SK-N-SH (cell line): ENCODE results near the gene NUDT7. TPM values are rescaled to one million over a fixed set of nuclear protein-coding genes. Genes with fewer than 3 reads are reported as not detected.

ENCODE experiments used
- CTCF ChIA-PET: fragments of 300-600, 350-600 bp; formaldehyde crosslinking; extraction: SDS; loops from one replicate; lab custom pipeline; 2021; lab: Yijun Ruan, JAX
- POLR2A ChIA-PET: fragments of 350-600 bp; sonication (Branson Sonifier 250); formaldehyde crosslinking; extraction: SDS; loops from one replicate; lab custom pipeline; 2020; ENCODE audit warnings: antibody characterized with exemption, inconsistent platforms; lab: Yijun Ruan, JAX
- DNase-seq: peaks from one replicate; pipeline ENCODE4 v3.0.0; 2012
- H2AFZ ChIP-seq: fragments of 200-600 bp; sonication (generic); 2 replicates; pipeline ENCODE4 v1.8.1; 2016; ENCODE audit warnings: antibody characterized with exemption, mild to moderate bottlenecking, low read depth
- H3F3A ChIP-seq: fragments of 200-600 bp; sonication (generic); replicated peaks from 2 replicates; pipeline ENCODE3; 2016; ENCODE audit warnings: antibody characterized with exemption, mild to moderate bottlenecking; ENCODE audit not compliant: insufficient read depth
- H3K27ac ChIP-seq, 2 experiments: fragments of 200-500 bp in 1 of 2; fragments of 200-600 bp in 1 of 2; sonication (Bioruptor generic) in 1 of 2; sonication (generic), shearing (Covaris generic) in 1 of 2; 2 replicates each; pipeline versions ENCODE4 v1.5.1 to v1.6.1; 2014 to 2016; ENCODE audit warnings: low read depth in 2 of 2, inconsistent platforms in 1 of 2, low read length in 1 of 2, mild to moderate bottlenecking in 1 of 2, mixed read lengths in 1 of 2
- H3K27me3 ChIP-seq: fragments of 200-600 bp; sonication (generic), shearing (Covaris generic); 2 replicates; pipeline ENCODE4 v1.6.1; 2016; ENCODE audit warnings: mixed run types; ENCODE audit not compliant: insufficient read depth
- H3K36me3 ChIP-seq, 2 experiments: fragments of 200-500 bp in 1 of 2; fragments of 200-600 bp in 1 of 2; sonication (Bioruptor generic) in 1 of 2; sonication (generic) in 1 of 2; replicated peaks in 1 of 2; 2 replicates each; pipeline versions ENCODE3 to v1.5.1; 2014 to 2016; ENCODE audit warnings: low read length in 1 of 2, mild to moderate bottlenecking in 1 of 2; ENCODE audit not compliant: insufficient read depth in 2 of 2, control insufficient read depth in 1 of 2
- H3K4me1 ChIP-seq, 2 experiments: fragments of 200-500 bp in 1 of 2; fragments of 200-600 bp in 1 of 2; sonication (Bioruptor generic) in 1 of 2; sonication (generic), shearing (Covaris generic) in 1 of 2; 2 replicates each; pipeline versions ENCODE4 v1.5.1 to v1.6.1; 2014 to 2016; ENCODE audit warnings: low read depth in 1 of 2, low read length in 1 of 2, mixed run types in 1 of 2; ENCODE audit not compliant: insufficient read depth in 2 of 2, control insufficient read depth in 1 of 2
- H3K4me2 ChIP-seq: fragments of 200-600 bp; sonication (generic), shearing (Covaris generic); 2 replicates; pipeline ENCODE4 v1.6.1; 2017; ENCODE audit warnings: mixed run types
- H3K4me3 ChIP-seq, 2 experiments: fragments of 200-500 bp in 1 of 2; fragments of 200-600 bp in 1 of 2; sonication (Bioruptor generic) in 1 of 2; sonication (generic), shearing (Covaris generic) in 1 of 2; 2 replicates each; pipeline versions ENCODE4 v1.5.1 to v1.8.1; 2014 to 2016; ENCODE audit warnings: low read depth in 2 of 2, inconsistent platforms in 1 of 2, low read length in 1 of 2, mild to moderate bottlenecking in 1 of 2, mixed read lengths in 1 of 2, moderate library complexity in 1 of 2
- H3K79me2 ChIP-seq: fragments of 200-600 bp; sonication (generic); 2 replicates; pipeline ENCODE4 v1.8.1; 2017; ENCODE audit warnings: mild to moderate bottlenecking; ENCODE audit not compliant: insufficient read depth
- H3K9ac ChIP-seq: fragments of 200-600 bp; sonication (generic); 2 replicates; pipeline ENCODE4 v1.6.1; 2017; ENCODE audit warnings: mixed run types
- H3K9me2 ChIP-seq: fragments of 200-600 bp; sonication (generic); 2 replicates; pipeline ENCODE4 v1.6.1; 2017; ENCODE audit warnings: mixed run types
- H3K9me3 ChIP-seq: fragments of 200-600 bp; sonication (generic); 2 replicates; pipeline ENCODE4 v1.6.1; 2017; ENCODE audit warnings: mixed run types, mild to moderate bottlenecking, moderate library complexity
- H4K20me1 ChIP-seq: fragments of 200-600 bp; sonication (generic); 2 replicates; pipeline ENCODE4 v1.6.1; 2017; ENCODE audit warnings: mild to moderate bottlenecking, mixed run types; ENCODE audit not compliant: insufficient read depth
- CHD2 ChIP-seq: fragments of 150-350 bp; IDR thresholded peaks from 2 replicates; pipeline ENCODE4 v1.6.1; 2018; ENCODE audit warnings: low read length; ENCODE audit not compliant: partially characterized antibody
- CTCF ChIP-seq: fragments of 200-600 bp; sonication (generic); IDR thresholded peaks from 2 replicates; pipeline ENCODE4 v1.6.1; 2017; ENCODE audit warnings: antibody characterized with exemption, mild to moderate bottlenecking, moderate library complexity
- EZH2phosphoT487 ChIP-seq: fragments of 200-600 bp; sonication (generic); IDR thresholded peaks from 2 replicates; pipeline ENCODE4 v1.6.1; 2017; ENCODE audit warnings: low read depth, mixed run types, mild to moderate bottlenecking, antibody characterized with exemption, moderate library complexity, borderline replicate concordance
- FOXJ3 ChIP-seq: sonication (generic); formaldehyde crosslinking; IDR thresholded peaks from 2 replicates; pipeline ENCODE4 v1.5.1; 2020; ENCODE audit warnings: mild to moderate bottlenecking, missing genetic modification reagents
- GABPA ChIP-seq: IDR thresholded peaks from 2 replicates; pipeline ENCODE4 v1.4.0; 2012; ENCODE audit warnings: low read depth, mild to moderate bottlenecking
- GATA2 ChIP-seq: sonication (generic); formaldehyde crosslinking; IDR thresholded peaks from 2 replicates; pipeline ENCODE4 v1.5.0; 2020; ENCODE audit warnings: mild to moderate bottlenecking, missing genetic modification reagents
- IRF3 ChIP-seq: fragments of 150-350 bp; IDR thresholded peaks from 2 replicates; pipeline ENCODE4 v1.6.1; 2016; ENCODE audit warnings: mild to moderate bottlenecking, low read depth, low read length
- JUND ChIP-seq: IDR thresholded peaks from 2 replicates; pipeline ENCODE4 v1.4.0; 2012
- MAX ChIP-seq: IDR thresholded peaks from 2 replicates; pipeline ENCODE4 v1.4.0; 2012; ENCODE audit warnings: low read depth
- MEF2A ChIP-seq: IDR thresholded peaks from 2 replicates; pipeline ENCODE4 v1.4.0; 2012; ENCODE audit warnings: low read depth, borderline replicate concordance
- NFIC ChIP-seq: IDR thresholded peaks from 2 replicates; pipeline ENCODE4 v1.4.0; 2012; ENCODE audit warnings: borderline replicate concordance
- PBX3 ChIP-seq: IDR thresholded peaks from 2 replicates; pipeline ENCODE4; 2012
- POLR2AphosphoS5 ChIP-seq: IDR thresholded peaks from 2 replicates; pipeline ENCODE4 v1.6.1; 2012; ENCODE audit warnings: low read depth, low read length
- RCOR1 ChIP-seq: fragments of 150-350 bp; IDR thresholded peaks from 2 replicates; pipeline ENCODE4 v1.6.1; 2017; ENCODE audit warnings: antibody characterized with exemption, low read length
- RFX5 ChIP-seq: IDR thresholded peaks from 2 replicates; pipeline ENCODE4 v1.6.1; 2012; ENCODE audit warnings: mild to moderate bottlenecking, improper control_type of control experiment, low read length
- RXRA ChIP-seq: IDR thresholded peaks from 2 replicates; pipeline ENCODE4 v1.4.0; 2012; ENCODE audit warnings: low read depth, mild to moderate bottlenecking, borderline replicate concordance
- SIN3A ChIP-seq: IDR thresholded peaks from 2 replicates; pipeline ENCODE4 v1.6.1; 2012; ENCODE audit warnings: low read depth, mild to moderate bottlenecking, low read length, moderate library complexity, borderline replicate concordance
- SMC3 ChIP-seq: IDR thresholded peaks from 2 replicates; pipeline ENCODE4 v1.6.1; 2012; ENCODE audit warnings: low read depth, low read length, improper control_type of control experiment
- TAF1 ChIP-seq: IDR thresholded peaks from 2 replicates; pipeline ENCODE4 v1.6.1; 2012; ENCODE audit warnings: low read depth, mild to moderate bottlenecking, low read length, moderate library complexity, borderline replicate concordance
- TEAD4 ChIP-seq: IDR thresholded peaks from 2 replicates; pipeline ENCODE4 v1.4.0; 2012; ENCODE audit warnings: mild to moderate bottlenecking, borderline replicate concordance; ENCODE audit not compliant: insufficient read depth
- USF1 ChIP-seq: IDR thresholded peaks from 2 replicates; pipeline ENCODE4 v1.4.0; 2012; ENCODE audit warnings: low read depth, borderline replicate concordance
- USF2 ChIP-seq: fragments of 150-350 bp; IDR thresholded peaks from 2 replicates; pipeline ENCODE4 v1.6.1; 2017; ENCODE audit warnings: antibody characterized with exemption, low read length, low read depth, borderline replicate concordance
- YY1 ChIP-seq: IDR thresholded peaks from 2 replicates; pipeline ENCODE4 v1.4.0; 2012; ENCODE audit warnings: low read depth, mild to moderate bottlenecking
- WGBS: methylation state at CpG from one replicate; pipeline ENCODE4 v1.1.6; 2017; ENCODE audit warnings: low lambda C conversion rate; 5-methylcytosine and 5-hydroxymethylcytosine counted together
- polyA plus RNA-seq, 3 experiments: library from polyadenylated mRNA; depleted of rRNA; stranded (reverse); fragments of >200 nt; gene quantifications; 2 replicates each; pipeline ENCODE4 v1.2.3, GENCODE V29; 2012

The NUDT7 gene
- polyA plus RNA-seq, 1 of the 3 experiments (the other 2 are of a cell fraction) = 11.4 TPM

- H3K79me2 ChIP-seq = peaks cover 48% of the 10 kb centered on the region
- H4K20me1 ChIP-seq = no peaks in the 10 kb centered on the region
- WGBS = under 1% methylated on average over 31 of the region's 78 CpGs
- peak within 1 kb of the TSS; percentile 62 for H3K9ac ChIP-seq
- no peaks in the 10 kb centered on the region for H3K27me3 ChIP-seq
- CTCF ChIA-PET = interaction anchor here (0.8 to 1.9 kb wide), 5 partner anchors 13 to 311 kb away, joined by 3 to 5 read pairs (median 3); partner anchors contain the start of gene WWOX
- H3F3A ChIP-seq = peaks cover 5% of the 10 kb centered on the region
- POLR2A ChIA-PET = no interaction called here
- peak; percentile 89 for DNase-seq
- peak within 1 kb of the TSS; percentile 94 for H2AFZ ChIP-seq
- no peaks in the 10 kb centered on the region for H3K36me3 ChIP-seq
- no peaks in the 10 kb centered on the region for H3K9me3 ChIP-seq
- TF ChIP-seq RXRA (no peak), JUND (no peak), SMC3 (no peak), GATA2 (CRISPR knock-in tag) (no peak), RFX5 (no peak), RCOR1 (peak; percentile 20; the same call in 1 of the 2 replicates), TEAD4 (no peak), PBX3 (no peak; the same call in 1 of the 2 replicates), SIN3A (no peak), TAF1 (peak; percentile 72), MEF2A (no peak), CTCF (no peak), FOXJ3 (CRISPR knock-in tag) (no peak), IRF3 (no peak), EZH2phosphoT487 (no peak), YY1 (peak; percentile 87), MAX (peak; percentile 34), USF1 (no peak), CHD2 (no peak), NFIC (no peak), USF2 (no peak), GABPA (no peak), POLR2AphosphoS5 (peak; percentile 68)
- H3K4me1 ChIP-seq = peaks cover 6 to 12% of the 10 kb centered on the region in 2 experiments; a peak in 3 of 4 replicates
- H3K4me2 ChIP-seq = peak within 1 kb of the TSS; percentile 84
- H3K27ac ChIP-seq = peak within 1 kb of the TSS in 1 of 2 experiments; percentile 64; a peak in 1 of 4 replicates
- H3K9me2 ChIP-seq = no peaks in the 10 kb centered on the region
- H3K4me3 ChIP-seq = peak within 1 kb of the TSS; percentile 81 to 95
Observed at GRCh38 chr16:77788181-77789084, 66.1 kb downstream of the NUDT7 start, which contains the start of gene VAT1L. TSS of gene VAT1L (plus strand) at chr16:77788564. CDS start at chr16:77788683, 119 bp downstream.
